Mesangial cell (primary cell): ENCODE data around the gene ADGRG1. TPM values are rescaled to one million over a fixed set of nuclear protein-coding genes. Genes with fewer than 3 reads are reported as not detected.

ENCODE experiments used
- total RNA-seq: library from RNA; depleted of rRNA; stranded (reverse); fragments of >200 nt; gene quantifications from 2 replicates; pipeline ENCODE4 v1.2.3, GENCODE V29; 2015

The ADGRG1 gene
- 23.8 and 151 TPM in 2 replicates for total RNA-seq

GRCh38 chr16:57628008-57628781 is at the start of gene ADGRG1:
ADGRG1 (plus strand) TSS chr16:57628630; CDS start chr16:57650288, 21,658 bp downstream.

GRCh38 chr16:57668263-57668571 is 39.8 kb downstream of the ADGRG1 start, which contains the start of gene ADGRG3:
ADGRG3 (plus strand) TSS chr16:57668306; CDS start chr16:57668348, 42 bp downstream.

GRCh38 chr16:57694725-57695679 is 66.6 kb downstream of the ADGRG1 start, which contains the start of gene DRC7:
DRC7 (plus strand) TSS chr16:57694806; CDS start chr16:57697950, 3,144 bp downstream.

Other genes with a start within 250 kb of the ADGRG1 start
- gene CCL17, start 223.9 kb upstream of the ADGRG1 start, total RNA-seq = not detected in 2 replicates
- 54.6 and 55.4 TPM in 2 replicates for gene CIAPIN1, start 181.2 kb upstream of the ADGRG1 start, total RNA-seq
- gene COQ9, start 181.2 kb upstream of the ADGRG1 start, total RNA-seq = 40.4 and 51.7 TPM in 2 replicates
- gene POLR2C, start 166.0 kb upstream of the ADGRG1 start, total RNA-seq = 104 and 118 TPM in 2 replicates
- gene DOK4, start 142.1 kb upstream of the ADGRG1 start, total RNA-seq = 32.9 and 48.2 TPM in 2 replicates
- gene CCDC102A, start 92.1 kb upstream of the ADGRG1 start, total RNA-seq = 10.6 and 24.1 TPM in 2 replicates
- 0.16 and 0.38 TPM in 2 replicates for gene ADGRG5, start 86.0 kb upstream of the ADGRG1 start, total RNA-seq
- gene ADGRG3, start 39.7 kb downstream of the ADGRG1 start, total RNA-seq = not detected in 2 replicates
- under 0.01 TPM in 1 of 2 replicates, not detected in the other for gene DRC7, start 66.2 kb downstream of the ADGRG1 start, total RNA-seq
- 44.2 and 45.8 TPM in 2 replicates for gene KATNB1, start 107.1 kb downstream of the ADGRG1 start, total RNA-seq
- 75.0 and 102 TPM in 2 replicates for gene KIFC3, start 173.9 kb downstream of the ADGRG1 start, total RNA-seq